OCI-LY3 (cell line): Measurements from ENCODE around the gene DEXI.

ENCODE experiments used
- CTCF ChIP-seq: fragments of 200-600, 300-600 bp; sonication (generic); IDR thresholded peaks from 2 replicates; pipeline ENCODE4 v1.5.1; 2014; ENCODE audit warnings: antibody characterized with exemption, low read length, low read depth
- EZH2phosphoT487 ChIP-seq: fragments of 200-600 bp; shearing (Covaris generic); IDR thresholded peaks from 2 replicates; pipeline ENCODE4 v1.6.1; 2018; ENCODE audit warnings: antibody characterized with exemption, mixed run types, low read depth

GRCh38 chr16:10950393-10950792 lies 8.1 kb upstream of the DEXI start:
- TF ChIP-seq EZH2phosphoT487 (no peak), CTCF (no peak)
